D721Med (cell line): ENCODE data around the gene DAND5.
A peak's percentile ranks its signal among the peaks of the same experiment; 100 is the strongest.

ENCODE experiments used
- DNase-seq: peaks from one replicate; pipeline ENCODE4 v3.0.0; 2011; ENCODE audit warnings: low spot score; ENCODE audit not compliant: insufficient read length
- FAIRE-seq: peaks from 2 replicates; lab custom pipeline; 2011; peaks lifted over from hg19 to GRCh38; lab: Jason Lieb, UNC
- TF ChIP-seq, protein P1 (sequence below): IDR thresholded peaks from 2 replicates; pipeline ENCODE4 v1.5.1; 2012; ENCODE audit warnings: mild to moderate bottlenecking, control low read depth; ENCODE audit not compliant: insufficient read depth; ENCODE audit errors: missing control alignments

The DAND5 gene

DNA sequence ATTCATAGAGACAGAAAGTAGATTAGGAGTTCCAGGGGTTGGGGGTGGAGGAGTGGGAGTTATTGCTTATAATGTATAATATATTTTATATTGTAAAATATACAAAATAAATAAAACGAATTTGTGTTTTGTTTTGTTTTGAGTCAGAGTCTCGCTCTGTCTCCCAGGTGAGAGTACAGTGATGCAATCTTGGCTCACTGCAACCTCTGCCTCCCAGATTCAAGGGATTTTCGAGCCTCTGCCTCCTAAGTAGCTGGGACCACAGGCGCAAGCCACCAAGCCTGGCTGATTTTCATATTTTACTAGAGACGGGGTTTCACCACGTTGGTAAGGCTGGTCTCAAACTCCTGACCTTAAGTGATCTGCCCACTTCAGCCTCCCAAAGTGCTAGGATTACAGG is 9.9 kb upstream of the DAND5 start:
- DNase-seq (no peak), FAIRE-seq (no peak)
- TF ChIP-seq, protein P1, sequence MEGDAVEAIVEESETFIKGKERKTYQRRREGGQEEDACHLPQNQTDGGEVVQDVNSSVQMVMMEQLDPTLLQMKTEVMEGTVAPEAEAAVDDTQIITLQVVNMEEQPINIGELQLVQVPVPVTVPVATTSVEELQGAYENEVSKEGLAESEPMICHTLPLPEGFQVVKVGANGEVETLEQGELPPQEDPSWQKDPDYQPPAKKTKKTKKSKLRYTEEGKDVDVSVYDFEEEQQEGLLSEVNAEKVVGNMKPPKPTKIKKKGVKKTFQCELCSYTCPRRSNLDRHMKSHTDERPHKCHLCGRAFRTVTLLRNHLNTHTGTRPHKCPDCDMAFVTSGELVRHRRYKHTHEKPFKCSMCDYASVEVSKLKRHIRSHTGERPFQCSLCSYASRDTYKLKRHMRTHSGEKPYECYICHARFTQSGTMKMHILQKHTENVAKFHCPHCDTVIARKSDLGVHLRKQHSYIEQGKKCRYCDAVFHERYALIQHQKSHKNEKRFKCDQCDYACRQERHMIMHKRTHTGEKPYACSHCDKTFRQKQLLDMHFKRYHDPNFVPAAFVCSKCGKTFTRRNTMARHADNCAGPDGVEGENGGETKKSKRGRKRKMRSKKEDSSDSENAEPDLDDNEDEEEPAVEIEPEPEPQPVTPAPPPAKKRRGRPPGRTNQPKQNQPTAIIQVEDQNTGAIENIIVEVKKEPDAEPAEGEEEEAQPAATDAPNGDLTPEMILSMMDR, result no peak

DNA sequence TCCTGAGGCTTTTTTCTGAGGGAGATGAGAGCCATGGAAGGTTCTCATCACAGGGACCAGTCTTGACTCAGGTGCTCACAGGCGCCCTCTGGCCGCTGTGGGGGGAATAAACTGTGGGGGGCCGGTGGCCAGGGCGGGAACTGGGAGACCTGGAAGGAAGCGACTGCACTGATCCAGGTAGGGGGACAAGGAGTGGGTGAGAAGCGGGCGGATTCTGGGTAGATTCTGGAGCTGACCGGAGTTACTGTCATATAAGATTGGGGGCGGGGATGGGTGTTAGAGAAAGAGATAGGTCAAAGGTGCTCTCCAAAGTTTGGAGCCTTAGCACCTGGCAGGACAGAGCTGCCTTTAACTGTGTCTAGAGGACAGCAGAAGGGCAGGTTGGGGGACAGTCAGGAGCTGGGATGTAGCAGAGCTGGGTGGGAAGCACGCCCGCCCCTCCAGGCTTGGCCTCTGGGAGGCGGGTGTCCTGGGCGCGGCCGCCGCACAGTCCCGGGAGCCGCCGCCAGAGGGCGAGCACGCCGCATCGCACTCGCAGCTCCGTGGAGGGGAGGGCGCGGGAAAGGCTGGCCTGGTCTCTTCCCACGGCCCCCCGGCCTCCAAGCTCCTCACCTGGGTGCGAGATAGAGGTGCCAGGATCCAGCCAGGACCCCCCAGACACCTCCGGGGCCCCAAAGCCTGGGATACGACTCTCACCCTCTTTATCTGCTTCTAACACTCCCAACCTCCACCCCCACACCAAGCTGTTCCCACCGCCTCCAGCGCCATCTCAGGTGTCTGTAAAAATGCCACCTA is 4.2 kb upstream of the DAND5 start:
- FAIRE-seq (no peak), DNase-seq (no peak)
- TF ChIP-seq, protein P1, result peak; percentile 80

- FAIRE-seq (no peak), DNase-seq (no peak)
- TF ChIP-seq, protein P1, result no peak
These were observed 3.6 kb upstream of the DAND5 start for GRCh38 chr19:12965812-12966135.

GRCh38 chr19:12967907-12968306 is 1.5 kb upstream of the DAND5 start:
- no peak for FAIRE-seq
- DNase-seq, result no peak
- TF ChIP-seq, protein P1, result no peak

DNA sequence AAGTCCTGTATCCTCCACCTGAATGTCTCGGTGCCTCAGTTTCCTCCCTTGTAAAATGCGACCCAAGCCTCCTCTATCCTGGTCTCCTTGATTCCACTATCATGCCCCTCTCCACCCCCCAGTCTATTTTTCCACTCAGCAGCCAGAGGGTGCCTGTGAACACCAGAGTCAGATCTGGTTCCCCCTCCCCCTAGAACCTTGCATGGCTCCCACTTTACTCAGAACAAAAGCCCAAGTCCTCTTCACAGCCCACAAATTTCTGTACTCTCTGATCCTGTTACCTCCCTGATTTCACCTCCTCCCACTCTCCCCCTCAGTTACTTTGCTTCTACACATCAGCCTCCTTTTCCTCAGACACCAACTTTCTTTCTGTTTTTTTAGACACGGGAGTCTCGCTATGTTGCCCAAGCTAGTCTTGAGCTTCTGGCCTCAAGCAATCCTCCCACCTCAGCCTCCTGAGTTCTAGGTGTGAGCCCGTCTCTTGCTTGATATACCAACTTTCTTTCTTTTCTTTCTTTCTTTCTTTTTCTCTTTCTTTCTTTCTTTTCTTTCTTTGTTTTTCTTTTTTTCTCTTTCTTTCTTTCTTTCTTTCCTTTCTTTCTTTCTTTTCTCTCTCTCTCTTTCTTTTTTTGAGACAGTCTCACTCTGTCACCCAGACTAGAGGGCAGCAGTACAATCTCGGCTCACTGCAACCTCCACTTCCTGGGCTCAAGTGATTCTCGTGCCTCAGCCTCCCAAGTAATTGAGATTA is 869 bp downstream of the DAND5 start:
- no peak for DNase-seq
- TF ChIP-seq, protein P1, result no peak
- FAIRE-seq, result no peak

- TF ChIP-seq, protein P1, result no peak
- DNase-seq (no peak), FAIRE-seq (no peak)
These were observed 3.9 kb downstream of the DAND5 start for GRCh38 chr19:12973236-12973635.
